BJ (cell line): ENCODE measurements around the gene GP1BA. TPM values are rescaled to one million over a fixed set of nuclear protein-coding genes. Genes with fewer than 3 reads are reported as not detected.

Source experiments
- CTCF ChIA-PET: fragments of 350-600 bp; formaldehyde crosslinking; extraction: SDS; loops from one replicate; lab custom pipeline; 2021; ENCODE audit warnings: antibody characterized with exemption, inconsistent platforms; lab: Yijun Ruan, JAX
- POLR2A ChIA-PET: fragments of 300-600 bp; sonication (Branson Sonifier 250); formaldehyde crosslinking; extraction: SDS; loops from one replicate; lab custom pipeline; 2021; ENCODE audit warnings: antibody characterized with exemption; lab: Charles Lee
- DNase-seq: peaks from one replicate; pipeline ENCODE4 v3.0.0-alpha.2; 2011; ENCODE audit warnings: low read depth
- H3K27me3 ChIP-seq: 2 replicates; pipeline ENCODE4 v1.6.0; 2011; ENCODE audit warnings: low read length; ENCODE audit not compliant: control insufficient read depth, insufficient read depth
- H3K36me3 ChIP-seq: 2 replicates; pipeline ENCODE4 v1.5.1; 2011; ENCODE audit warnings: low read length; ENCODE audit not compliant: control insufficient read depth, insufficient read depth
- H3K4me3 ChIP-seq: 2 replicates; pipeline ENCODE4 v1.5.1; 2011; ENCODE audit warnings: low read depth, mild to moderate bottlenecking, control low read depth, low read length
- CTCF ChIP-seq: IDR thresholded peaks from 2 replicates; pipeline ENCODE4 v1.5.1; 2011; ENCODE audit warnings: low read depth, mild to moderate bottlenecking, control low read depth, inconsistent platforms, low read length, moderate library complexity; ENCODE audit not compliant: insufficient read depth
- polyA plus RNA-seq: library from polyadenylated mRNA; depleted of rRNA; stranded (reverse); fragments of >200 nt; gene quantifications from 2 replicates; pipeline ENCODE4 v1.2.3, GENCODE V29; 2011

Gene GP1BA
- polyA plus RNA-seq, 1 experiment: not detected

- DNase-seq: no peak
- Histone ChIP-seq H3K36me3 (peaks cover 8% of the 10 kb centered on the region), H3K4me3 (no peak overlapping the region), H3K27me3 (no peaks in the 10 kb centered on the region)
- ChIA-PET POLR2A (interaction anchor here (0.7 kb wide), 1 partner anchor 10 kb away, joined by 3 read pairs; no protein-coding TSS in a partner anchor), CTCF (interaction anchor here (1.4 to 1.8 kb wide), 3 partner anchors 10 to 13 kb away, joined by 3 to 5 read pairs (median 4); partner anchors contain the start of gene SPAG7)
- TF ChIP-seq CTCF: no peak
Observed at GRCh38 chr17:4955091-4955490, 23.0 kb downstream of the GP1BA start.

GRCh38 chr17:4956493-4957061 is 24.5 kb downstream of the GP1BA start:
- DNase-seq: no peak
- ChIA-PET CTCF (interaction anchor here (1.4 to 1.8 kb wide), 3 partner anchors 9 to 14 kb away, joined by 3 to 5 read pairs (median 4); no protein-coding TSS in a partner anchor), POLR2A (interaction anchor here (0.6 kb wide), 1 partner anchor 11 kb away, joined by 5 read pairs; the partner anchor contains the start of gene SPAG7)
- Histone ChIP-seq H3K27me3 (no peaks in the 10 kb centered on the region), H3K4me3 (no peak overlapping the region), H3K36me3 (peaks cover 14% of the 10 kb centered on the region)
- TF ChIP-seq CTCF: peak; percentile 23; the same call in 1 of the 2 replicates

GRCh38 chr17:4958102-4958501 is 26.0 kb downstream of the GP1BA start:
- H3K36me3 ChIP-seq: peaks cover 14% of the 10 kb centered on the region
- no peak for DNase-seq
- no peak for TF ChIP-seq CTCF

GRCh38 chr17:4959261-4959965 is 27.3 kb downstream of the GP1BA start:
- POLR2A ChIA-PET: no interaction called here

More at GRCh38 chr17:4958102-4958501, 26.0 kb downstream of the GP1BA start:
- Histone ChIP-seq H3K4me3 (no peak overlapping the region), H3K27me3 (no peaks in the 10 kb centered on the region)
- POLR2A ChIA-PET: no interaction called here
- CTCF ChIA-PET: interaction anchor here (1.4 kb wide), 1 partner anchor 9 kb away, joined by 3 read pairs; no protein-coding TSS in a partner anchor

More at GRCh38 chr17:4959261-4959965, 27.3 kb downstream of the GP1BA start:
- DNase-seq: no peak
- Histone ChIP-seq H3K27me3 (no peaks in the 10 kb centered on the region), H3K36me3 (peaks cover 14% of the 10 kb centered on the region), H3K4me3 (no peak overlapping the region)
- no peak for TF ChIP-seq CTCF
- CTCF ChIA-PET: no interaction called here
